H54 (cell line): ENCODE measurements around the gene METTL17.
A peak's percentile ranks its signal among the peaks of the same experiment; 100 is the strongest.
"Not testable (repeated sequence)": the region's sequence is repeated elsewhere in the genome, so short reads cannot be mapped to it uniquely, and the experiment has no call there.

ENCODE experiments used
- DNase-seq: peaks from one replicate; pipeline ENCODE4 v3.0.0; 2011; ENCODE audit warnings: low spot score, mixed read lengths; ENCODE audit not compliant: insufficient read length
- FAIRE-seq: peaks from 3 replicates; lab custom pipeline; 2011; peaks lifted over from hg19 to GRCh38; lab: Jason Lieb, UNC
- POLR2A ChIP-seq: IDR thresholded peaks from 2 replicates; pipeline ENCODE4 v1.6.1; 2011; ENCODE audit warnings: low read depth, mild to moderate bottlenecking, low read length

Gene METTL17

DNA sequence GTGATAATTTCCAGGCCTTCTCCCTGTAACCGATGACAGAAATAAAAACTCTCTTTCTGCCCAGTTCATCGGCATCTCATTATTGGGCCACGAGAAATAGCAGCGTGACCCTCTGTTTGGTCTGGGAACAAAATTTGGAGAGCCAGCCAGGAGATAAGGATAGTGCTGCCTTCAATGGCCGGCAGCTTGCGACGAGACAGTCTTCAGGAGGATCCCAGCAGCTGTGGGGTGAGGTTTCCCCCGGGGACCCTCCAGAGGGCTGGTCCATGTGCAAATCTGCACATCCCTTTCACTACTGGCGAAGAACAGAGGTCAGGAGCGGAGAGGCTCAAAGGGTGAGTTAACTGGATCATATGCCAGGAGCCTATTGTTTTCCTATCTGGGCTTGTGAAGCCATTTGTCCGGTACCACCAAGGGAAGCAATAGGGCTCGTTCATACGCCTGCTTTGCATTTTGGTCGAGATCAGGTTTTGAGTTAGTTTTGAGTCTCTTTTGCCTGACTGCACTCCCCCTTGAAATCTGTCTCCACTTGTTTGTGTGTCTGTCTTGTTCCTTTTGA, 14.1 kb downstream of the METTL17 start:
- no peak for DNase-seq
- no peak for FAIRE-seq
- TF ChIP-seq POLR2A, result no peak

DNA sequence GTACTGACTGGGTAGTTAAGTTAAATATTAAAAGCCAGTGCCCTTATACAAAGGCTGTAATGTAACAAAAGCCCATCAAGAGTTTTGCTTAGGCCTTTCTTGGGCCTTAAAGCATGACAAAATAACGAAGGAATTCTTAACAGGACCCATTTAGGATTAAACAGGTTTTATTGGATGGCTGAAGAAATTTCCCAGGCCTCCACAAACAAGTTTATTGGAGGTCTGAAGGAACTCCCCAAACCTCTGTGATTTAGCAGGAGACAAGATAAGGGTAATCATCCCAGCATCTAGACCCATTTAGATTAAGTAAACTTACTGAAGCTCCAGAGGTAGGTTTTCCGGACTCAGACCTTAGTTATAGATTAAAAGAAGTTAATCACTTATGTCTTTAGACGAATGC, 19.9 kb downstream of the METTL17 start:
- not testable (repeated sequence) for DNase-seq, FAIRE-seq

GRCh38 chr14:21011136-21011535, 21.4 kb downstream of the METTL17 start:
- FAIRE-seq (no peak), DNase-seq (no peak)
- no peak for TF ChIP-seq POLR2A

- FAIRE-seq (peak; percentile 93), DNase-seq (peak; percentile 51)
- TF ChIP-seq POLR2A, result no peak
These were observed 25.0 kb downstream of the METTL17 start for GRCh38 chr14:21014761-21015190.

GRCh38 chr14:21015312-21015711, 25.5 kb downstream of the METTL17 start:
- no peak for FAIRE-seq
- DNase-seq, result no peak
- no peak for TF ChIP-seq POLR2A

GRCh38 chr14:21016413-21017190, 26.8 kb downstream of the METTL17 start:
- DNase-seq, result no peak
- TF ChIP-seq POLR2A, result no peak
- no peak for FAIRE-seq

GRCh38 chr14:21017528-21018245, 27.9 kb downstream of the METTL17 start:
- FAIRE-seq (no peak), DNase-seq (no peak)
- no peak for TF ChIP-seq POLR2A

DNA sequence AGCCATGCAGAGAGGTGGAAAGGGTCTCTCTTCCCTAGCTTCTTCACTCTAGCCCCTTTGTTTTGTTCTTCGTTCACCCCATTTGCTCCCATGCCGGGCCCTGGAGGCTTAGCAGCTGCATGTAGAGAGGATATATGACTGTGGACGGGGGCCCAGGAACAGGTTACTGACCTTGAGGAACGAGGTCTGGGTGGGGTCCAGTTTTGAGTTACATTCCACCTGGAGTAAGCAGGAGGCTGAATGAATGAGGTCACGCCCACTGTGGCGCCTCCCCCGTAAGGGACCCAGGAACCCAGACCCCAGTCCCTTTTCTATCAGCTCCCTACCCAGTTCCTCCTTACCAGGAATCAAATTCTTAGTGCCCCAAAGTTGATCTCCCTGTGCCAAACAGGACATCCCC, 28.5 kb downstream of the METTL17 start:
- DNase-seq (no peak), FAIRE-seq (no peak)
- TF ChIP-seq POLR2A, result no peak

GRCh38 chr14:21018781-21019180, 29.0 kb downstream of the METTL17 start:
- no peak for FAIRE-seq
- no peak for TF ChIP-seq POLR2A
- DNase-seq, result no peak

DNA sequence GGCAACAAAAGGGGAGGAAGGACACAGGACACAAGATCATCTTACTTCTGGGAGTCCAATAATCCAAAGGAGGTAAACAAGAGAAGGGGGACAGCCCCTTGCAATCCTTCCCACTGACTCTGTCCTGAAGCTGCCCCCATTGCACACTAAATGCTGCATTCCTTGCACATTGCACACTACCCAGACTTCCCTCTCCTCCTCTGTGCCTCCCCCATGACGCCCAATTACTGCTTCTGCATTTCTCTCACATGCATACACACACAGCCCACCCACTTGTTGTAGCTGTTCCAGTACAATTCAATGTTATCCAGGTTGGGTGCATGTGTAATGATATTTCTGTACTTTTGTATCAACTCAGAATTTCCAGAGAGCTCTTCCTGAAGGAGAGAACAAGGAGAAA, 29.6 kb downstream of the METTL17 start:
- DNase-seq, result no peak

GRCh38 chr14:21020977-21021545, 31.3 kb downstream of the METTL17 start:
- TF ChIP-seq POLR2A, result no peak
- DNase-seq (no peak), FAIRE-seq (no peak)

More for the DNA sequence above, 29.6 kb downstream of the METTL17 start:
- no peak for FAIRE-seq
- TF ChIP-seq POLR2A, result no peak

GRCh38 chr14:21022686-21023085, 32.9 kb downstream of the METTL17 start:
- no peak for FAIRE-seq
- no peak for TF ChIP-seq POLR2A
- DNase-seq, result no peak

DNA sequence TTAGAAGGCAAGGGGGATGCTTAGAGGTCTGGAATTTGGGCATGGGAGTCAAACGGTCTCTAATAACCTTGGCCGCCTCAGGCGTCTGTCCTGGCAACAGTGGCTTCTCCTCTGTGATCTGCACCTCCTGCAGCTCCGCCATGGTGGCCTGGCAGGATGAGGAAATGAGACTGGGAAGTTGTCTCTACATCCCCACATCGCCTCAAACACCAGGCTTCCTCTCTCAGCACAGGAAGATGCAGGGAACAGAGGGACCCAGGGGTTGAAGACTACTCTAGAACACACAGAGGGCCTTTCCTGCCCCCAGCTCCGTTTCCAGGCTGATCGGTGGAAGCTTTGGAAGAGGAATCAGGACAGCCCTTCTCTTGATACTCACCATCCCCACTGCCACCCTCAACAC, 33.4 kb downstream of the METTL17 start:
- TF ChIP-seq POLR2A, result no peak
- FAIRE-seq, result no peak
- no peak for DNase-seq

- FAIRE-seq, result no peak
- TF ChIP-seq POLR2A, result no peak
- no peak for DNase-seq
These were observed 34.2 kb downstream of the METTL17 start for GRCh38 chr14:21023817-21024584.
